ENCODE measurements around the gene C16orf96. TPM values are rescaled to one million over a fixed set of nuclear protein-coding genes. Genes with fewer than 3 reads are reported as not detected.
A peak's percentile ranks its signal among the peaks of the same experiment; 100 is the strongest.

The C16orf96 gene
- total RNA-seq, 6 experiments from 2014 or later: 0.06 to 0.24 (median 0.16) TPM; not detected in 1

DNA sequence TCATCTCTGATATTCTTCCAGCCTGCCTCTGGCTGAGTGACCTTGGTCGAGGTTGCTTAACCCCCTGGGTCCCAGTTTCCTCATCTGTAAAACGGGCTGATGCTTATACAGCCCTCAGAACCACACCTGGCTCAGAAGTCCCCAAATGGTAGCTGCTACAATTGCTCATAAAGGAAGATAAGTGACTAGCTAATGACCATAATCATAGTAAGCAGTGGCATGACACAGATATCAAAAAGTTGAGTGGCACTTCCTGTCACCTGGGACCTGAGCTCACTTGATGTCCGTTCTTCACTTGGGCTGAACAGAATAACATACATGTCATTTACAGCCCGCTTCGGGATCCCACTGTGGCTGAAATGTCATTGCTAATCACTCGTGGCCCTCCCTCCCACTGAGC lies 70.3 kb downstream of the C16orf96 start:
- intact Hi-C loops (cut with DNase I): no loop called here
- Histone ChIP-seq H3K36me3 (no peaks in the 10 kb centered on the region), H3K27me3 (no peaks in the 10 kb centered on the region), H3K4me3 (no peak overlapping the region), H3K4me1 (peaks cover 0 to 22% (median 4%) of the 10 kb centered on the region in 4 donors), H3K9me3 (no peaks in the 10 kb centered on the region), H3K27ac (peak overlapping the region in 1 of 3 donors; percentile 99)
- 28% methylated on average over 3 of the region's 6 CpGs for WGBS (ENCODE audit: insufficient coverage, low coverage, low lambda C conversion rate, missing lambda C conversion rate)
- TF ChIP-seq, protein P1, sequence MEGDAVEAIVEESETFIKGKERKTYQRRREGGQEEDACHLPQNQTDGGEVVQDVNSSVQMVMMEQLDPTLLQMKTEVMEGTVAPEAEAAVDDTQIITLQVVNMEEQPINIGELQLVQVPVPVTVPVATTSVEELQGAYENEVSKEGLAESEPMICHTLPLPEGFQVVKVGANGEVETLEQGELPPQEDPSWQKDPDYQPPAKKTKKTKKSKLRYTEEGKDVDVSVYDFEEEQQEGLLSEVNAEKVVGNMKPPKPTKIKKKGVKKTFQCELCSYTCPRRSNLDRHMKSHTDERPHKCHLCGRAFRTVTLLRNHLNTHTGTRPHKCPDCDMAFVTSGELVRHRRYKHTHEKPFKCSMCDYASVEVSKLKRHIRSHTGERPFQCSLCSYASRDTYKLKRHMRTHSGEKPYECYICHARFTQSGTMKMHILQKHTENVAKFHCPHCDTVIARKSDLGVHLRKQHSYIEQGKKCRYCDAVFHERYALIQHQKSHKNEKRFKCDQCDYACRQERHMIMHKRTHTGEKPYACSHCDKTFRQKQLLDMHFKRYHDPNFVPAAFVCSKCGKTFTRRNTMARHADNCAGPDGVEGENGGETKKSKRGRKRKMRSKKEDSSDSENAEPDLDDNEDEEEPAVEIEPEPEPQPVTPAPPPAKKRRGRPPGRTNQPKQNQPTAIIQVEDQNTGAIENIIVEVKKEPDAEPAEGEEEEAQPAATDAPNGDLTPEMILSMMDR (IDR thresholded peaks at IDR 0.05): no peak
- no peak for TF ChIP-seq POLR2A (IDR thresholded peaks at IDR 0.05)
- DNase-seq (no peak), ATAC-seq (no peak)

DNA sequence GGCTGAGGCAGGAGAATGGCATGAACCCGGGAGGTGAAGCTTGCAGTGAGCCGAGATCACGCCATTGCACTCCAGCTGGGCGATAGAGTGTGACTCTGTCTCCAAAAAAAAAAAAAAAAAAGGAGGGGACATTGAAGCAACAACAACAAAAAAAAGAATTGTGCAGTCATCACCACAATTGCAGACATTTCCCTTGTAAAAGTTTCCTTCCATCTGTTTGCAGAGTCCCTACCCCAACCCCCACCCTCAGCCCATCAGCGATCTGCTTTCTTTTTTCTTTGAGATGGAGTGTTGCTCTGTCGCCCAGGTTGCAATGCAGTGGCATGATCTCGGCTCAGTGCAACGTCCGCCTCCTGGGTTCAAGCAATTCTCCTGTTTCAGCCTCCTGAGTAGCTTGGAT lies 72.1 kb downstream of the C16orf96 start:
- H3K36me3 ChIP-seq: no peaks in the 10 kb centered on the region
- no peak for TF ChIP-seq POLR2A (IDR thresholded peaks at IDR 0.05)
- TF ChIP-seq, protein P1 (IDR thresholded peaks at IDR 0.05): no peak
- no peaks in the 10 kb centered on the region for H3K27me3 ChIP-seq
- H3K27ac ChIP-seq: no peak overlapping the region
- H3K4me1 ChIP-seq: peaks cover 0 to 22% (median 4%) of the 10 kb centered on the region in 4 donors
- no peaks in the 10 kb centered on the region for H3K9me3 ChIP-seq
- intact Hi-C loops (cut with DNase I): no loop called here
- no peak for ATAC-seq
- 61% methylated on average over 5 of the region's 9 CpGs for WGBS (ENCODE audit: insufficient coverage, low coverage, low lambda C conversion rate, missing lambda C conversion rate)
- DNase-seq: no peak
- no peak overlapping the region for H3K4me3 ChIP-seq

DNA sequence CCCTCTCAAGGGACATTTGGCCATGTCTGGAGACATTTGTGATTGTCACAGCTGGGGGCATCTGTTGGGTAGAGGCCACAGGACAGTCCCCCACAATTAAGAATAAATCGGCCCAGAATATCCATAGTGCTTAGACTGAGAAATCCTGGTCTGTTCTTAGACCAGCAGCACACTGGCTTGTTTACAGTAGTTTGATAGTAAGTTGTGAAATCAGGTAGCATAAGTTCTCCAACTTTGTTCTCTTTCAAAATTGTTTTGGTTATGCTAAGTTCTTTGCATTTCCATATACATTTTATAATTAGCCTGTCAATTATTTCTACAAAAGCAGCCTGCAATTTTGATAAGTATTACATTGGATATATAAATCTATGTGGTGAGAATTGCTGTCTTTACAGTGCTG lies 75.3 kb downstream of the C16orf96 start:
- ATAC-seq (peak; percentile 51 to 74 (median 66)), DNase-seq (no peak)
- intact Hi-C loops (cut with DNase I): no loop called here
- peaks cover 0 to 8% (median under 1%) of the 10 kb centered on the region in 4 donors for H3K4me1 ChIP-seq
- H3K27ac ChIP-seq: no peak overlapping the region
- no peak overlapping the region for H3K4me3 ChIP-seq
- peaks cover 0 to 6% (median 0%) of the 10 kb centered on the region in 4 donors for H3K36me3 ChIP-seq
- WGBS (ENCODE audit: insufficient coverage, low coverage, low lambda C conversion rate, missing lambda C conversion rate): no CpG with 5 or more reads among the region's 1 CpG
- TF ChIP-seq, protein P1 (IDR thresholded peaks at IDR 0.05): no peak
- TF ChIP-seq POLR2A (IDR thresholded peaks at IDR 0.05): no peak
- H3K27me3 ChIP-seq: no peaks in the 10 kb centered on the region
- H3K9me3 ChIP-seq: no peaks in the 10 kb centered on the region

DNA sequence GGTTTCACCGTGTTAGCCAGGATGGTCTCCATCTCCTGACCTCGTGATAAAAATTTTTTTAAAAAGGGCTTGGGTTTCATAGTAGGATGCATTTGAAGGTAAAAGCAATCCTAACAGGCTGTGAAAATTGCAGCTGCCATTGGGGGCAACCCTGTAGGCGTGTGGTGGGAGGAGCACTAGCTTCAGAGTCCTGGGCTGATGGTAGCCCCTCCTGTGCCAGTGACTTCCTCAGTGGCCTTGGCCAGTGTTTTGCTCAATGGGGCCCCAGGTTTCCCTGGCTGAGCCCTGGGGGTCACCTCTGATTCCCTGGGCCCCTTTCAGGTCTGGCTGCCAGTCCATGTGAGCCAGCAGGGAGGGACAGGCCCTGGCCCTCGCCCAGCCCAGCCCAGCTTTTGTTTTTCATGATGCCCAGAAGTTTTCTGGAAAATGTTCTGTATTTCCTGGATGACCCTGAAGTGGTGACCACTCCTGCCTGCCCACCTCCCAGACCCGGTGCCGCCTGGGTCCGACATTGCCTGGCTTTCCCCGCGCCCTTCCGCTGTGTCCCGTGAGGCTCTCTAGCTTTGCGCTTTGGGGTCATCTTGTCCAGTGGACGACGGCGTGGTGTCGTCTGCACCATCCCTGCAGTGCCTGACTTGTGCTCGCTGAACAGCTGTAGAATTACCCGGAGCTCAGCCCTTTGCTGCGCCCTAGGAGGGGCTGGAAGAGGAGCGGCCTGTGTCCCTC lies 77.9 kb downstream of the C16orf96 start:
- WGBS (ENCODE audit: insufficient coverage, low coverage, low lambda C conversion rate, missing lambda C conversion rate): 94% methylated on average over 11 of the region's 20 CpGs
- Histone ChIP-seq H3K4me1 (peaks cover 0 to 6% (median 0%) of the 10 kb centered on the region in 4 donors), H3K36me3 (peaks cover 0 to 8% (median 0%) of the 10 kb centered on the region in 4 donors), H3K4me3 (no peak overlapping the region), H3K9me3 (no peaks in the 10 kb centered on the region), H3K27ac (no peak overlapping the region), H3K27me3 (no peaks in the 10 kb centered on the region)
- no peak for DNase-seq
- no peak for ATAC-seq
- TF ChIP-seq, protein P1 (IDR thresholded peaks at IDR 0.05): no peak
- TF ChIP-seq POLR2A (IDR thresholded peaks at IDR 0.05): no peak
- intact Hi-C loops (cut with DNase I): no loop called here
